HG03135 (cell line): Measurements from ENCODE around the gene METTL24.

Experiments
- ATAC-seq: cut with Tn5 transposase; IDR thresholded peaks from one replicate; pipeline ENCODE4 v1.9.1; 2021; ENCODE audit warnings: mild to moderate bottlenecking, moderate library complexity; ENCODE audit not compliant: unreplicated experiment

The METTL24 gene

GRCh38 chr6:110207652-110208051, 150.5 kb downstream of the METTL24 start:
- no peak for ATAC-seq

GRCh38 chr6:110201151-110201884, 156.8 kb downstream of the METTL24 start:
- no peak for ATAC-seq

GRCh38 chr6:110198561-110198960, 159.6 kb downstream of the METTL24 start:
- ATAC-seq: no peak

- ATAC-seq: no peak
Observed at GRCh38 chr6:110196874-110197273, 161.3 kb downstream of the METTL24 start.

DNA sequence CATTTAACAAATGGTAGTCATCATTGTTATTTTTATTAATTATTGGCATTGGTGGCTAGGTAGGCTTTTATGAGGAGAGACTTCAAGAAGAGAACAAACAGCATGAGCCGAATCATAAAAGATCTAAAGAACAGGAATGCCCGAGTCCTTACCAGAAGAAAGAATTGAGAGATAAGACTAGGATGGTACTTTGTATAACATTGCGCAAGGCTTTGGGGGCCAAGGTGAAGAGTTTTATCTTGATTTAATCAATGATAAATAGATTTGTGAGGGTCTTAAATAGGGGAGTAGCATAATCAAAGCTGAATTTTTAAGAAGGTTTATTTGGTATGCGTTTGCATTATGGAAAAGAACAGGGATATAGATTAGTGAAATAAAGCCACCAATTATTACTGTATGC, 162.5 kb downstream of the METTL24 start:
- no peak for ATAC-seq
